ENCODE measurements around the gene SND1.

Gene SND1

GRCh38 chr7:128037880-128038619 is 386.1 kb downstream of the SND1 start:
- TF ChIP-seq CTCF (IDR thresholded peaks at IDR 0.05; ENCODE audit: poor library complexity, severe bottlenecking), result no peak
- Histone ChIP-seq H3K9me3 (ENCODE audit: severe bottlenecking) (no peaks in the 10 kb centered on the region), H3K4me3 (ENCODE audit: severe bottlenecking) (no peak overlapping the region), H3K27ac (ENCODE audit: poor library complexity, severe bottlenecking) (no peak overlapping the region), H3K36me3 (ENCODE audit: low read depth) (no peaks in the 10 kb centered on the region; the same call in 1 of the 2 replicates), H3K27me3 (ENCODE audit: insufficient read depth, poor library complexity, severe bottlenecking) (no peaks in the 10 kb centered on the region), H3K4me1 (ENCODE audit: insufficient read depth, poor library complexity, severe bottlenecking) (peaks cover 11% of the 10 kb centered on the region)
- DNase-seq (ENCODE audit: low spot score) (no peak), ATAC-seq (ENCODE audit: low read depth) (no peak)

- Histone ChIP-seq H3K4me3 (ENCODE audit: severe bottlenecking) (no peak overlapping the region), H3K27ac (ENCODE audit: poor library complexity, severe bottlenecking) (no peak overlapping the region), H3K4me1 (ENCODE audit: insufficient read depth, poor library complexity, severe bottlenecking) (peaks cover 11% of the 10 kb centered on the region), H3K9me3 (ENCODE audit: severe bottlenecking) (no peaks in the 10 kb centered on the region), H3K27me3 (ENCODE audit: insufficient read depth, poor library complexity, severe bottlenecking) (no peaks in the 10 kb centered on the region), H3K36me3 (ENCODE audit: low read depth) (peaks cover 3% of the 10 kb centered on the region; the same call in 1 of the 2 replicates)
- DNase-seq (ENCODE audit: low spot score) (no peak), ATAC-seq (ENCODE audit: low read depth) (no peak)
- no peak for TF ChIP-seq CTCF (IDR thresholded peaks at IDR 0.05; ENCODE audit: poor library complexity, severe bottlenecking)
These were observed 387.6 kb downstream of the SND1 start for GRCh38 chr7:128039544-128039953.

- ATAC-seq (ENCODE audit: low read depth) (no peak), DNase-seq (ENCODE audit: low spot score) (no peak)
- no peak for TF ChIP-seq CTCF (IDR thresholded peaks at IDR 0.05; ENCODE audit: poor library complexity, severe bottlenecking)
- peaks cover 6% of the 10 kb centered on the region; the same call in 1 of the 2 replicates for H3K36me3 ChIP-seq (ENCODE audit: low read depth)
- H3K27me3 ChIP-seq (ENCODE audit: insufficient read depth, poor library complexity, severe bottlenecking), result no peaks in the 10 kb centered on the region
- no peak overlapping the region for H3K27ac ChIP-seq (ENCODE audit: poor library complexity, severe bottlenecking)
- H3K9me3 ChIP-seq (ENCODE audit: severe bottlenecking), result no peaks in the 10 kb centered on the region
- H3K4me3 ChIP-seq (ENCODE audit: severe bottlenecking), result no peak overlapping the region
- H3K4me1 ChIP-seq (ENCODE audit: insufficient read depth, poor library complexity, severe bottlenecking), result peaks cover 11% of the 10 kb centered on the region
These were observed 388.2 kb downstream of the SND1 start for GRCh38 chr7:128040205-128040604.

- no peaks in the 10 kb centered on the region for H3K27me3 ChIP-seq (ENCODE audit: insufficient read depth, poor library complexity, severe bottlenecking)
- no peak overlapping the region for H3K4me3 ChIP-seq (ENCODE audit: severe bottlenecking)
- DNase-seq (ENCODE audit: low spot score) (no peak), ATAC-seq (ENCODE audit: low read depth) (peak; percentile 76)
- TF ChIP-seq CTCF (IDR thresholded peaks at IDR 0.05; ENCODE audit: poor library complexity, severe bottlenecking), result no peak
- H3K9me3 ChIP-seq (ENCODE audit: severe bottlenecking), result no peaks in the 10 kb centered on the region
- peaks cover 6% of the 10 kb centered on the region; the same call in 1 of the 2 replicates for H3K36me3 ChIP-seq (ENCODE audit: low read depth)
- peaks cover 11% of the 10 kb centered on the region for H3K4me1 ChIP-seq (ENCODE audit: insufficient read depth, poor library complexity, severe bottlenecking)
- H3K27ac ChIP-seq (ENCODE audit: poor library complexity, severe bottlenecking), result no peak overlapping the region
These were observed 389.2 kb downstream of the SND1 start for GRCh38 chr7:128041203-128041602.

- no peak for TF ChIP-seq CTCF (IDR thresholded peaks at IDR 0.05; ENCODE audit: poor library complexity, severe bottlenecking)
- no peak overlapping the region for H3K27ac ChIP-seq (ENCODE audit: poor library complexity, severe bottlenecking)
- no peaks in the 10 kb centered on the region for H3K9me3 ChIP-seq (ENCODE audit: severe bottlenecking)
- no peaks in the 10 kb centered on the region for H3K27me3 ChIP-seq (ENCODE audit: insufficient read depth, poor library complexity, severe bottlenecking)
- ATAC-seq (ENCODE audit: low read depth) (no peak), DNase-seq (ENCODE audit: low spot score) (no peak)
- no peak overlapping the region for H3K4me3 ChIP-seq (ENCODE audit: severe bottlenecking)
- H3K4me1 ChIP-seq (ENCODE audit: insufficient read depth, poor library complexity, severe bottlenecking), result peaks cover 11% of the 10 kb centered on the region
- H3K36me3 ChIP-seq (ENCODE audit: low read depth), result peaks cover 6% of the 10 kb centered on the region; the same call in 1 of the 2 replicates
These were observed 390.0 kb downstream of the SND1 start for GRCh38 chr7:128042012-128042411.
